HepG2 (cell line): ENCODE data around the gene CELSR2. TPM values are rescaled to one million over a fixed set of nuclear protein-coding genes. Genes with fewer than 3 reads are reported as not detected.

Experiments used
- ATAC-seq: fragments of 200-7000 bp; cut with Tn5 transposase; 3 replicates; pipeline ENCODE4 v1.9.1; 2020; ENCODE audit warnings: mild to moderate bottlenecking, moderate library complexity
- BruUV-seq: library from RNA; stranded (reverse); fragments of 400-500 nt; replicated peaks from 2 replicates; lab custom pipeline; 2021; lab: Mats Ljungman, UMichigan
- CTCF ChIA-PET: fragments of 300-600 bp; formaldehyde crosslinking; extraction: SDS; loops from one replicate; lab custom pipeline; 2021; ENCODE audit warnings: low total read pairs, inconsistent platforms, low intra/inter-chr PET ratio; lab: Yijun Ruan, JAX
- POLR2A ChIA-PET: fragments of 350-600 bp; sonication (Branson Sonifier 250); formaldehyde crosslinking; loops from one replicate; lab custom pipeline; 2020; ENCODE audit warnings: antibody characterized with exemption, inconsistent platforms; lab: Yijun Ruan, JAX
- DNase-seq: peaks from one replicate; pipeline ENCODE4 v3.0.0-alpha.2; 2015; ENCODE audit warnings: low spot score
- FAIRE-seq: peaks from 3 replicates; lab custom pipeline; 2011; peaks lifted over from hg19 to GRCh38; lab: Jason Lieb, UNC
- H2AFZ ChIP-seq: one replicate; pipeline ENCODE4 v1.6.1; 2011; ENCODE audit warnings: low read length, inconsistent platforms
- H3K27ac ChIP-seq: fragments of 300-600 bp; 3 replicates; pipeline ENCODE4 v1.8.0; 2011; ENCODE audit warnings: mixed run types, mild to moderate bottlenecking, mixed read lengths, low read length, inconsistent platforms; ENCODE audit not compliant: insufficient read depth; ENCODE audit errors: extremely low read length
- H3K27me3 ChIP-seq, 2 experiments: fragments of 200-600 bp in 1 of 2; 2 replicates in 1 of 2; 3 replicates in 1 of 2; pipeline versions ENCODE4 v1.6.0 to v1.8.0; 2011; ENCODE audit warnings: low read length in 2 of 2, mild to moderate bottlenecking in 2 of 2, moderate library complexity in 2 of 2, inconsistent platforms in 1 of 2; ENCODE audit not compliant: insufficient read depth in 2 of 2, control insufficient read depth in 1 of 2
- H3K36me3 ChIP-seq, 2 experiments: fragments of 200-600 bp in 1 of 2; replicated peaks in 1 of 2; 2 replicates in 1 of 2; 3 replicates in 1 of 2; pipeline versions ENCODE4 v1.5.1 to v1.8.0; 2011; ENCODE audit warnings: low read length in 2 of 2, inconsistent platforms in 1 of 2; ENCODE audit not compliant: insufficient read depth in 2 of 2, control insufficient read depth in 1 of 2
- H3K4me1 ChIP-seq: 2 replicates; pipeline ENCODE4 v1.5.1; 2012; ENCODE audit warnings: low read length, inconsistent platforms; ENCODE audit not compliant: insufficient read depth
- H3K4me2 ChIP-seq: 2 replicates; pipeline ENCODE4 v1.6.0; 2011; ENCODE audit warnings: low read depth, low read length, inconsistent platforms
- H3K4me3 ChIP-seq, 3 experiments: fragments of 200-600 bp in 1 of 3; sonication (generic), shearing (Covaris generic) in 1 of 3; replicated peaks in 1 of 3; 2 replicates each; pipeline ENCODE4 v1.5.1; 2011 to 2016; ENCODE audit warnings: low read length in 3 of 3, inconsistent platforms in 2 of 3, low read depth in 2 of 3, mild to moderate bottlenecking in 2 of 3, control low read depth in 1 of 3, mixed read lengths in 1 of 3; ENCODE audit not compliant: insufficient read depth in 1 of 3
- H3K79me2 ChIP-seq: one replicate; pipeline ENCODE4 v1.6.1; 2011; ENCODE audit warnings: low read length, inconsistent platforms; ENCODE audit not compliant: insufficient read depth
- H3K9ac ChIP-seq: 2 replicates; pipeline ENCODE4 v1.6.0; 2011; ENCODE audit warnings: mild to moderate bottlenecking, low read depth, low read length, inconsistent platforms; ENCODE audit not compliant: insufficient read depth
- H3K9me3 ChIP-seq: 2 replicates; pipeline ENCODE4 v1.5.1; 2012; ENCODE audit warnings: mild to moderate bottlenecking, low read length
- H4K20me1 ChIP-seq: 2 replicates; pipeline ENCODE4 v1.6.0; 2011; ENCODE audit warnings: inconsistent platforms, mild to moderate bottlenecking, low read length, moderate library complexity; ENCODE audit not compliant: insufficient read depth
- ETV6 ChIP-seq: sonication (generic); formaldehyde crosslinking; conservative IDR thresholded peaks from 2 replicates; pipeline ENCODE4 v1.4.0; 2020; ENCODE audit warnings: missing genetic modification reagents
- HIC2 ChIP-seq: sonication (generic); formaldehyde crosslinking; IDR thresholded peaks from 2 replicates; pipeline ENCODE4 v1.9.0; 2022; ENCODE audit warnings: low read depth, missing genetic modification reagents
- HINFP ChIP-seq: sonication (generic); formaldehyde crosslinking; IDR thresholded peaks from 2 replicates; pipeline ENCODE4 v1.4.0; 2020; ENCODE audit warnings: low read depth, mild to moderate bottlenecking, missing genetic modification reagents
- SMARCE1 ChIP-seq: fragments of 450-650 bp; IDR thresholded peaks from 2 replicates; pipeline ENCODE4 v1.6.1; 2017; ENCODE audit warnings: borderline replicate concordance
- TBX2 ChIP-seq: sonication (generic); formaldehyde crosslinking; IDR thresholded peaks from 2 replicates; pipeline ENCODE4 v1.5.0; 2020; ENCODE audit warnings: missing genetic modification reagents, mild to moderate bottlenecking, borderline replicate concordance
- ZFX ChIP-seq: sonication (generic); formaldehyde crosslinking; IDR thresholded peaks from 2 replicates; pipeline ENCODE4 v1.4.0; 2020; ENCODE audit warnings: mild to moderate bottlenecking, low read depth, missing genetic modification reagents, moderate library complexity
- ZNF644 ChIP-seq: IDR thresholded peaks from 2 replicates; pipeline ENCODE4 v1.6.1; 2016; ENCODE audit warnings: low read depth
- WGBS: methylation state at CpG from one replicate; pipeline ENCODE4 v1.1.6; 2017; ENCODE audit warnings: low lambda C conversion rate; 5-methylcytosine and 5-hydroxymethylcytosine counted together
- in situ Hi-C: cut with HindIII; loops from 2 replicates; pipeline ENCODE4 v1.10.0; 2017; ENCODE audit warnings: low pct_unique_long_range_greater_than_20kb; ENCODE audit not compliant: extremely low pct_ligation_motif_present
- intact Hi-C: fragments of 100-400 bp; cut with micrococcal nuclease; formaldehyde crosslinking; loops from one replicate; pipeline ENCODE4 v1.10.0; 2022; ENCODE audit not compliant: unreplicated experiment
- polyA plus RNA-seq, 8 experiments: library from polyadenylated mRNA; depleted of rRNA in 3 of 8; stranded (reverse) in 7 of 8; unstranded in 1 of 8; fragments of >200 nt; fragmentation: Illumina TruSeq in 4 of 8; extraction: Trizol in 4 of 8; gene quantifications; 2 replicates each; pipeline versions ENCODE4 v1.2.1 to v1.2.3, GENCODE V29; 2011 to 2016; ENCODE audit warnings: low read depth in 4 of 8, missing spikeins in 1 of 8, mixed read lengths in 1 of 8; ENCODE audit not compliant: insufficient read depth in 1 of 8
- total RNA-seq, 5 experiments: library from RNA; depleted of rRNA; stranded (reverse); fragments of >200 nt; fragmentation: Illumina TruSeq; extraction: Trizol; gene quantifications; 2 replicates each; pipeline ENCODE4 v1.2.3, GENCODE V29; 2016; ENCODE audit warnings: low read depth in 1 of 5

The CELSR2 gene
- total and polyA plus RNA-seq, 2 of the 13 experiments (the other 11 are each of a cell fraction or from before 2014, with no cell fraction given): 4.0 to 6.6 TPM

- no peak overlapping the region for H3K4me2 ChIP-seq
- peaks cover 22 to 61% of the 10 kb centered on the region in 2 experiments for H3K36me3 ChIP-seq
These were observed 11.8 kb upstream of the CELSR2 start for GRCh38 chr1:109237512-109237911.

More at GRCh38 chr1:109237512-109237911, 11.8 kb upstream of the CELSR2 start:
- Histone ChIP-seq H3K4me3 (no peak overlapping the region), H3K27me3 (0 out of 5 replicates have a peak, but pooled peaks cover 0 to 3% of the 10 kb centered on the region in 2 experiments), H3K9ac (no peak overlapping the region), H3K79me2 (no peaks in the 10 kb centered on the region), H4K20me1 (no peaks in the 10 kb centered on the region; the same call in 1 of the 2 replicates), H3K9me3 (no peaks in the 10 kb centered on the region), H2AFZ (no peak overlapping the region), H3K27ac (no peak overlapping the region), H3K4me1 (peaks cover 37% of the 10 kb centered on the region)
- ChIA-PET POLR2A (interaction anchor here (2.7 kb wide), 1 partner anchor 23 kb away, joined by 13 read pairs; the partner anchor contains the start of gene SARS1), CTCF (no interaction called here)
- no TSS peak for BruUV-seq
- intact Hi-C loops: loop anchor here (5.0 kb wide), 1 partner anchor 35 kb away; no protein-coding TSS in a partner anchor
- ATAC-seq: no peak
- in situ Hi-C loops: no loop called here
- DNase-seq: no peak
- FAIRE-seq: no peak
- TF ChIP-seq ZNF644 (CRISPR knock-in tag): no peak
- TF ChIP-seq HINFP (CRISPR knock-in tag): no peak
- no peak for TF ChIP-seq ZFX (CRISPR knock-in tag)
- no peak for TF ChIP-seq SMARCE1
- TF ChIP-seq TBX2 (CRISPR knock-in tag): no peak
- TF ChIP-seq ETV6 (CRISPR knock-in tag): no peak
- TF ChIP-seq HIC2 (CRISPR knock-in tag): no peak
- 97% methylated on average over 3 of the region's 3 CpGs for WGBS
